HG02798 (cell line): ENCODE results near the gene PVR.
"Not testable (repeated sequence)": the region's sequence is repeated elsewhere in the genome, so short reads cannot be mapped to it uniquely, and the experiment has no call there.

Source experiments
- ATAC-seq: cut with Tn5 transposase; IDR thresholded peaks from one replicate; pipeline ENCODE4 v1.9.1; 2021; ENCODE audit warnings: mild to moderate bottlenecking; ENCODE audit not compliant: unreplicated experiment, poor library complexity

PVR gene

GRCh38 chr19:44617110-44617880 is 26.4 kb upstream of the PVR start:
- ATAC-seq: no peak

- no peak for ATAC-seq
Measured at GRCh38 chr19:44618640-44619357, 24.9 kb upstream of the PVR start.

GRCh38 chr19:44620667-44621066 is 23.0 kb upstream of the PVR start:
- no peak for ATAC-seq

DNA sequence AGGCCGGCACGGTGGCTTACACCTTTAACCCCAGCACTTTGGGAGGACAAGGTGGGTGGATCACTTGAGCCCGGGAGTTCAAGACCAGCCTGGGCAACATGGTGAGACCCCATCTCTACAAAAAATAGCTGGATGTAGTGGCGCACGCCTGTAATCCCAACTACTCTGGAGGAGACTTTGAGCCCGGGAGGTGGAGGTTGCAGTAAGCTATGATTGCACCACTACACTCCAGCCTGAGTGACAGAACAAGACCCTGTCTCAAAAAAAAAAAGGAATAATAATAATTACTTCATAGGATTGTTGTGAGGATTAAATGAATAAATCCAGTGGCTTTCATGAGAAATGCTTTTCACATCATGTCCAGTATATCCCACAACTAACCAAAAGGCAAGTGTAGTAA is 22.3 kb upstream of the PVR start:
- ATAC-seq: no peak

- no peak for ATAC-seq
Measured at GRCh38 chr19:44623080-44623479, 20.6 kb upstream of the PVR start.

GRCh38 chr19:44623626-44624025 is 20.1 kb upstream of the PVR start:
- no peak for ATAC-seq

GRCh38 chr19:44624840-44625354 is 18.8 kb upstream of the PVR start:
- no peak for ATAC-seq

GRCh38 chr19:44625637-44626036 is 18.1 kb upstream of the PVR start:
- ATAC-seq: not testable (repeated sequence)

DNA sequence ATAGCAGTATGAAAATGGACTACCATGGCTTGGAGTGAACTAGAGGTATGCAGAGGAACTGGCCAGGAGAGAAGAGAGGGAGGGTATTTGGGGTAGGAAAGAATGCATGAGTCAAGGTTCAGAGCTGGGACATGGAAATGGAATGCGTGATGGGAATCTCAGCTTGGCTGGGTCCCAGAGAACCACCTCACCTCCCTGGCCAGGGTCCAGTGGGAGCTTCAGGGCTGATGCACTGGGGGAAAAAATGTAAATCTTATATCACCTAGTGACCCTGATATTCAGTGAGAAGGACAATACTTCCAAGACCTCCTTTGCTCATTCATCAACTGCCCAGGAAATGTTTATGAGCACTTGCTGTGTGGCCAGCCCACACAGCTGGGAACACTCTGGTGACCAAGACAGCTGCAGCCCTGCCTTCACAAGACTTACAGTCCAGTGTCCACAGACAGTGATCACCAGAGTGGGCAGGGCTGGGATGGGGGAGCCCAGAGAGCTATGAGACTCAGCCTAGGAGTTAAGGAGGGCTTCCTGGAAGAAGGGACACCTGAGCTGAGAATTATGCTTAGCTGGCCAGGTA is 17.6 kb upstream of the PVR start:
- ATAC-seq: no peak

- no peak for ATAC-seq
Measured at GRCh38 chr19:44627631-44628030, 16.1 kb upstream of the PVR start.

DNA sequence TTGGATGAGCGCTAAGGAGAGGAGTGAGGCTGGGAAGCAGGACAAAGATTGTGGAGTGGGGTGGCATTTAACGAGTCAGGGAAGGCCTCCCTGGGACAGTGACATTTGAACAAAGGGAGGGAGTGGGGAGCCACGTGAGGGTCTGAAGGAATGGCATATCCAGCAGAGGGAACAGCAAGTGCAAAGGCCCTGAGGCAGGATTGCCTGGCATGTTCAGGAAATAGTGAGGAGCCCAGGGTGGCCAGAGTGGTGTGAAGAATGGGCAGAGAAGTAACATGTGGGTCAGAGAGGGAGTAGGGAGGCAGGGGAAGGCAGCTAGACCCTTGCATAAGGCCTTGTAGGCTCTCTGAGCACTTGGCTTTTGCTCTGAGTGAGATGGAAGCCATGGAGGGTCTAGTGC is 14.9 kb upstream of the PVR start:
- ATAC-seq: no peak

DNA sequence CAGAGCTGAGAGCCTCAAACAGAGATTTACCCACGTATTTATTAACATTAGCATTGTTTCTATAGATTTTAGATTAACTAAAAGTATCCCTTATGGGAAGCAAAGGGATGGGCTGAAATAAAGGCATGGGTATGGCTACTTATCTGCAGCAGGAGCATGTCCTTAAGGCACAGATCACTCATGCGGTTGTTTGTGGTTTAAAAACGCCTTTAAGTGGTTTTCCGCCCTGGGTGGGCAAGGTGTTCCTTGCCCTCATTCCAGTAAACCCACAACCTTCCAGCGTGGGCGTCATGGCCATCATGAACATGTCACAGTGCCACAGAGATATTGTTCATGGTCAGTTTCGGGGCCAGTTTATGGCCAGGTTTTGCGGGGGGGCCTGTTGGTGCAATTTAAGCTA is 12.1 kb upstream of the PVR start:
- ATAC-seq: not testable (repeated sequence)

- ATAC-seq: not testable (repeated sequence)
Measured at GRCh38 chr19:44634058-44634457, 9.7 kb upstream of the PVR start.

DNA sequence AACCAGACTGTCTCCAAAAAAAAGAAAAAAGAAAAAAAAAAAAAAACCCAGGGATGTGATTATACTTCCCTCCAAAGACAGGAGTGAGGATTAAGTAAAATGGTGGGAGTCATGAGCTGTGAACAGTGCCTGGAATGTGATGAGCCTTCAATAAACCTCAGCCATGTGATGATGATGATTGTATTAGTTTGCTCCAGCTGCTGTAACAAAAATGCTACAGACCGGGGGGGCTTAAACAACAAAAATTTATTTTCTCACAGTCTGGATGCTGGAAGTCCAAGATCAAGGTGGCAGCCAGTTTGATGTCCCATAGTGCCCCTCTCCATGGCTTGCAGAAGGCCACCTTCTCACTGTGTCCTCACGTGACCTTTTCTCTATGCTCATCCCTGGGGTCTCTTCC is 8.9 kb upstream of the PVR start:
- ATAC-seq: no peak

DNA sequence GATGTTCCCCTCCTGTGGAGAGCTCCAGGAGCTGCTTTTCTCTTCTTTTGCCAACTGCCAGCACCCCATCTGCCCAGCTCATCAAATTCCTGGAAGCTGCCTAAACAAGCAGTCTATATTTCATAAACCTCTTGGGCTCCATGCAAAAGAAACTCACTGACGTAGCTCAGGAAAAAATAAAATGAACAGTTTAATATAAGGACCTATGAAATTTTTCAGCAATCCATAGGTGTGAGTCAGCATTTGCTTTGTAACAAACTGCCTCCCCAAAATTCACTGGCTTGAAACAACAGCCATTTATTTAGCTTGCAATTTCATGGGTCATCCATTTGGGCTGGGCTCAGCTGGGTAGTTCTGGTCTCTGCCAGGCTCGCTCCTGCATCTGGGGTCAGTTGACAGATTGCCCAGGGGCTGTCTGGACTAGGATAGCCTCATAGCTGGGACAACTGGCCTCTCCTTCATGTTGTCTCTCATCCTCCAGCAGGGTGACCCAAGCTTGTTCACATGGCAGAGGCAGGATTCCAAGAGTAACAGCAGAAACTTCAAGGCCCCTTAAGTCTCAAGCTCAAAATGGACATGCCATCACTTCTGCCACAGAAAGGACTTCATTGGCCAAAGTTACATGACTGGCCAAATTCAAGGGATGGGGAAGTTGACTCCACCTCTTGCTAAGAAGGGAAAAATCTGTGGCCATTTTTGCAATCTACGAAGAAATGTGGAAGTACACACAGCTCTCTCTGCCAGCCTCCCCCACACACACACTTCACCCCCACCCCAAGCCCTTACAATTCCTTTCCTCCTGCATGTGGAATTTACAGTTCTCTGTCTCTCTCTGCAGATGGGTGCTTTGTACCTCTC is 7.9 kb upstream of the PVR start:
- ATAC-seq: no peak

DNA sequence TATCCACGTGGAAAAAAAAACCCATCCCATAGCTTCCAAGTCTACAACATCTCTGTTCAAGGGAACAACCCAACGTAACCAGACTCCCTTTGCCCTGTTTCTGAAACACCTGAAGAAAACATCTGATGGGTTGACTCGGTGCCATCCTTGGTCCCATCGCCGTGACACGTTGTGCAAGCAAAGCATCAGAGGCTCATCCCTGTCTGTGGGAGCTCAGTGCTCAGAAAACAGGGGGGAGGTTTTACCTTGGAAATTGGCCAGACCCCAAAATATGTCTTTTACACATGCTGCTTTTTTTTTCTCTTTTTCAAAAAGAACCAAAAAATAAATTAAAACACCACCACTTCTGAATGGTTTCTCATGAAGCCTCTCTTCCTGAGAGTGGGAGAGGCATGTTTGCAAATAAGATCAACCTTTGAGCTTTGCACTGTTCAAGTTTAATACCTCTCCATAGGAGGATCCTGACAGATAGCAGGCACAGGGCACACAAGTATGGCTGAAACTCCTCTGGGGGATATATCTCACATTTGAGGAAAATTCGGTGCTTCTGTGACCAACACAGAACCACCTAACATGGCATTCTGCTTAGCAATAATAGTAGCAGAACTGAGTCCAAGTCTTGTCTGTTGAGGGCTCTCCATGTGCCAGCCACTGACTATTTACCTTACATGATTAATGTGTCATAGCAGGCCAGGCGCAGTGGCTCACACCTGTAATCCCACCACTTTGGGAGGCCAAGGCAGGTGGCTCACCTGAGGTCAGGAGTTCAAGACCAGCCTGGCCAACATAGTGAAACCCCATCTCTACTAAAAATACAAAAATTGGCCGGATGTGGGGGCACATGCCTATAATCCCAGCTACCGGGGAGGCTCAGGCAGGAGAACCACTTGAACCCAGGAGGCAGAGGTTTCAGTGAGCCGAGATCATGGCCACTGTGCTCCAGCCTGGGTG is 7.0 kb upstream of the PVR start:
- no peak for ATAC-seq

DNA sequence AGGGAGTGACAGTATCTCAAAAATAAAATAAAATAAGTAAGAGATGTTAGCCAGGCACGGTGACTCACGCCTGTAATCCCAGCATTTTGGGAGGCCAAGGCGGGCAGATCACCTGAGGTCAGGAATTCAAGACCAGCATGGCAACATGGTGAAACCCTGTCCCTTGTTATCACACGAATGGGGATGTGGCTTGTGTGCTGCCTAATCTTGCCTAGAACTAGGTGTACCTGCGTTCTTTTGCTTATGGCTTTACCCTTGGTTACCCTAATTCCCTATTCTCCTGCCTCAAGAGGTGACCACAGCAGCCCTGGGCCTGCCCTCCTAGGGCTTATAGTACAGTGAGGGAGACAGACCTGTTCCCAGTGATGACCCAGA is 6.3 kb upstream of the PVR start:
- ATAC-seq: no peak

DNA sequence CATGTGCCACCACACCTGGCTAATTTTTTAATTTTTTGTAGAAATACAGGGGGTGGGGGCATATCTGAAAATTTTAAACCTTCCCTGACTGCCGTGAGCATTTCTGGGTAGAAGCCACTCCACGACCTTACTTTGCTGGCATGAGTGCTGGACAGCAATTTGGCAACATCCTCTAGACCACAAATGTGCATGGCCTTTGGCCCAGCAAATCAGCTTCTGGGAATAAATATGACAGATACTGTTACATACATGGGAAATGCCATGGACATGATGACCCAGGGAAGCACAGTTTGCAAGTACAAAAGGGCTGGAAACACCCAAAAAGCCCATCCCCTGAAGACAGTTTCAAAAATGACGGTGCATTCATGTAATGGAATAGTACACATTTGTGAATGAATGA is 3.2 kb upstream of the PVR start:
- ATAC-seq: no peak

- ATAC-seq: no peak
Measured at GRCh38 chr19:44641501-44642265, 2.0 kb upstream of the PVR start.
